Endodermal cell (in vitro differentiated cells): ENCODE results near the gene BGLAP. TPM values are rescaled to one million over a fixed set of nuclear protein-coding genes. Genes with fewer than 3 reads are reported as not detected.

Source experiments
- DNase-seq: peaks from one replicate; pipeline ENCODE4 v3.0.0-alpha.2; 2017
- H3K27ac ChIP-seq: 2 replicates; pipeline ENCODE4 v1.5.1; 2013; ENCODE audit warnings: mild to moderate bottlenecking, low read depth, low read length, moderate library complexity
- H3K27me3 ChIP-seq: 2 replicates; pipeline ENCODE4 v1.6.1; 2013; ENCODE audit warnings: mild to moderate bottlenecking, low read length, moderate library complexity; ENCODE audit not compliant: insufficient read depth, control insufficient read depth, poor library complexity, severe bottlenecking
- H3K36me3 ChIP-seq: 2 replicates; pipeline ENCODE4 v1.7.0; 2013; ENCODE audit warnings: mild to moderate bottlenecking, low read length, moderate library complexity; ENCODE audit not compliant: control insufficient read depth, insufficient read depth
- H3K4me1 ChIP-seq: one replicate; pipeline ENCODE4 v1.7.0; 2013; ENCODE audit warnings: low read length; ENCODE audit not compliant: control insufficient read depth, insufficient read depth
- H3K4me3 ChIP-seq: 2 replicates; pipeline ENCODE4 v1.5.1; 2013; ENCODE audit warnings: mild to moderate bottlenecking, low read length, moderate library complexity
- H3K9ac ChIP-seq: 2 replicates; pipeline ENCODE4 v1.6.1; 2013; ENCODE audit warnings: mild to moderate bottlenecking, low read length, moderate library complexity; ENCODE audit not compliant: poor library complexity, severe bottlenecking; ENCODE audit errors: extremely low read depth
- H3K9me3 ChIP-seq: 2 replicates; pipeline ENCODE4 v1.6.1; 2013; ENCODE audit warnings: mild to moderate bottlenecking, low read length, moderate library complexity; ENCODE audit not compliant: control insufficient read depth
- H3K27ac Mint-ChIP-seq: 2 replicates; pipeline ENCODE4 v1.8.0; 2020; ENCODE audit warnings: mixed read lengths
- H3K27me3 Mint-ChIP-seq: 2 replicates; pipeline ENCODE4 v1.8.0; 2021; ENCODE audit warnings: mild to moderate bottlenecking, mixed read lengths; ENCODE audit not compliant: insufficient read depth
- H3K36me3 Mint-ChIP-seq: 2 replicates; pipeline ENCODE4 v1.8.0; 2020; ENCODE audit warnings: low read depth, mixed read lengths
- H3K4me1 Mint-ChIP-seq: 2 replicates; pipeline ENCODE4 v1.8.0; 2020; ENCODE audit warnings: mixed read lengths
- H3K4me3 Mint-ChIP-seq: 2 replicates; pipeline ENCODE4 v1.8.0; 2020; ENCODE audit warnings: mild to moderate bottlenecking, moderate library complexity, mixed read lengths
- H3K9me3 Mint-ChIP-seq: 2 replicates; pipeline ENCODE4 v1.8.0; 2020; ENCODE audit warnings: mild to moderate bottlenecking, mixed read lengths
- WGBS, 2 experiments: methylation state at CpG; one replicate each; pipeline versions ENCODE4 v1.1.5 to v1.1.7; 2013; ENCODE audit warnings: missing lambda C conversion rate in 2 of 2, mixed read lengths in 1 of 2; ENCODE audit not compliant: insufficient coverage in 1 of 2, insufficient read length in 1 of 2; 5-methylcytosine and 5-hydroxymethylcytosine counted together
- total RNA-seq, 2 donors: library from RNA; stranded (reverse); fragmentation: NEBNext Ultra II Directional in 1 of 2; extraction: Animal tissue kit (Norgen Biotek cat#: 25700) in 1 of 2; gene quantifications; 2 replicates in 1 of 2; 3 replicates in 1 of 2; pipeline ENCODE4 v1.2.1, GENCODE V29; 2021
- TF ChIP-seq, protein P1 (sequence below): fragments of 200-600 bp; sonication (generic); conservative IDR thresholded peaks from 2 replicates; pipeline ENCODE4 v1.5.0; 2021; ENCODE audit warnings: antibody characterized with exemption, mild to moderate bottlenecking

BGLAP gene
- total RNA-seq, 2 donors from 2014 or later, result 4.6 to 5.4 TPM

DNA sequence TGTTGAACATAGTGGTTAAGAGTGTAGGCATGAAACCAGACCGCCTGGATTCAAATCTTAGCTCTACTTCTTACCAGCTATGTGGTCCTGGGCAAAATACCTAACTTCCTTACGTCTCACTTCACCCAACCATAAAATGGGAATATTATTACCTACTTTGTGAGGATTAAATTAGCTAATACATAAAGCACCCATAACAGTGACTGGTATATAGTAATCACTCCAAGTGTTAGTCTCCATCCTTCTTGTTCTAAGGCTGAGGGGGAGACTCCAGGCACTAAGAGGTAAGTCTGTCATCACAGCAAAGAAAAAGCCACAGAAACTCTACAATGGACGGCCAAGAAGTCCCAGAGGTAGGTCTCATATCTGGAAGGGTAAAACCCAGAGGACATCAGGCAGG lies 37.9 kb downstream of the BGLAP start:
- Histone ChIP-seq H3K4me1 (peaks cover 6% of the 10 kb centered on the region), H3K27me3 (no peaks in the 10 kb centered on the region), H3K27ac (no peak overlapping the region), H3K36me3 (peaks cover 55% of the 10 kb centered on the region), H3K9me3 (no peaks in the 10 kb centered on the region), H3K9ac (no peak overlapping the region), H3K4me3 (no peak overlapping the region)
- no peak overlapping the region for H3K4me3 Mint-ChIP-seq
- TF ChIP-seq, protein P1, sequence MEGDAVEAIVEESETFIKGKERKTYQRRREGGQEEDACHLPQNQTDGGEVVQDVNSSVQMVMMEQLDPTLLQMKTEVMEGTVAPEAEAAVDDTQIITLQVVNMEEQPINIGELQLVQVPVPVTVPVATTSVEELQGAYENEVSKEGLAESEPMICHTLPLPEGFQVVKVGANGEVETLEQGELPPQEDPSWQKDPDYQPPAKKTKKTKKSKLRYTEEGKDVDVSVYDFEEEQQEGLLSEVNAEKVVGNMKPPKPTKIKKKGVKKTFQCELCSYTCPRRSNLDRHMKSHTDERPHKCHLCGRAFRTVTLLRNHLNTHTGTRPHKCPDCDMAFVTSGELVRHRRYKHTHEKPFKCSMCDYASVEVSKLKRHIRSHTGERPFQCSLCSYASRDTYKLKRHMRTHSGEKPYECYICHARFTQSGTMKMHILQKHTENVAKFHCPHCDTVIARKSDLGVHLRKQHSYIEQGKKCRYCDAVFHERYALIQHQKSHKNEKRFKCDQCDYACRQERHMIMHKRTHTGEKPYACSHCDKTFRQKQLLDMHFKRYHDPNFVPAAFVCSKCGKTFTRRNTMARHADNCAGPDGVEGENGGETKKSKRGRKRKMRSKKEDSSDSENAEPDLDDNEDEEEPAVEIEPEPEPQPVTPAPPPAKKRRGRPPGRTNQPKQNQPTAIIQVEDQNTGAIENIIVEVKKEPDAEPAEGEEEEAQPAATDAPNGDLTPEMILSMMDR, result no peak
- no peaks in the 10 kb centered on the region for H3K27me3 Mint-ChIP-seq
- H3K9me3 Mint-ChIP-seq, result no peaks in the 10 kb centered on the region
- H3K4me1 Mint-ChIP-seq, result peaks cover 14% of the 10 kb centered on the region
- no peak for DNase-seq
- H3K36me3 Mint-ChIP-seq, result peaks cover 38% of the 10 kb centered on the region
- 86 to 98% methylated on average over 1 to 2 of the region's 3 CpGs for WGBS, 2 experiments
- H3K27ac Mint-ChIP-seq, result no peak overlapping the region

DNA sequence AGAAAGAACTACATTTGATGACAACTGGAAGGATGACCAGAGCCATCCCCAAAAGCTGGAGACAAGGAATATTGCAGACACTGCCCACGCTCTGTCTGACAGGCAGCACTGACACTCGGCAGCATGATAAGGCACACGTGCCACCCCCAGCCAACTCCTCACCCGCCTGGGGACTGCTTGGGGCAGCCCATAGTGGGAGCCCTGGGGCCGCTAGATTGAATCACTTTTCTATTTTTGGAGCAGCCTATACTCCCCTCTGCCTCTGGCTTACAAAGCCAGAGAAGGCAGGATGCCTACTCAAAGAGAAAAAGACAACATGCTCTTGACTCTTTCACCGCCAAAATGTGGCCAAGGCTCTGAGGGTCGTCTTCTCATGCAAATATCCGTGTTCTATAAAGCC lies 39.3 kb downstream of the BGLAP start:
- Histone ChIP-seq H3K27me3 (no peaks in the 10 kb centered on the region), H3K9me3 (no peaks in the 10 kb centered on the region), H3K9ac (peak overlapping the region; percentile 82), H3K36me3 (peaks cover 42% of the 10 kb centered on the region), H3K27ac (no peak overlapping the region), H3K4me3 (peak overlapping the region; percentile 90), H3K4me1 (peaks cover 6% of the 10 kb centered on the region)
- peaks cover 14% of the 10 kb centered on the region for H3K4me1 Mint-ChIP-seq
- H3K4me3 Mint-ChIP-seq, result peak overlapping the region; percentile 95
- no peak for DNase-seq
- WGBS, 2 experiments, result 63 to 83% methylated on average over 6 to 8 of the region's 8 CpGs
- H3K27me3 Mint-ChIP-seq, result no peaks in the 10 kb centered on the region
- H3K9me3 Mint-ChIP-seq, result no peaks in the 10 kb centered on the region
- peak overlapping the region; percentile 89 for H3K27ac Mint-ChIP-seq
- peaks cover 25% of the 10 kb centered on the region for H3K36me3 Mint-ChIP-seq
- TF ChIP-seq, protein P1, result no peak

DNA sequence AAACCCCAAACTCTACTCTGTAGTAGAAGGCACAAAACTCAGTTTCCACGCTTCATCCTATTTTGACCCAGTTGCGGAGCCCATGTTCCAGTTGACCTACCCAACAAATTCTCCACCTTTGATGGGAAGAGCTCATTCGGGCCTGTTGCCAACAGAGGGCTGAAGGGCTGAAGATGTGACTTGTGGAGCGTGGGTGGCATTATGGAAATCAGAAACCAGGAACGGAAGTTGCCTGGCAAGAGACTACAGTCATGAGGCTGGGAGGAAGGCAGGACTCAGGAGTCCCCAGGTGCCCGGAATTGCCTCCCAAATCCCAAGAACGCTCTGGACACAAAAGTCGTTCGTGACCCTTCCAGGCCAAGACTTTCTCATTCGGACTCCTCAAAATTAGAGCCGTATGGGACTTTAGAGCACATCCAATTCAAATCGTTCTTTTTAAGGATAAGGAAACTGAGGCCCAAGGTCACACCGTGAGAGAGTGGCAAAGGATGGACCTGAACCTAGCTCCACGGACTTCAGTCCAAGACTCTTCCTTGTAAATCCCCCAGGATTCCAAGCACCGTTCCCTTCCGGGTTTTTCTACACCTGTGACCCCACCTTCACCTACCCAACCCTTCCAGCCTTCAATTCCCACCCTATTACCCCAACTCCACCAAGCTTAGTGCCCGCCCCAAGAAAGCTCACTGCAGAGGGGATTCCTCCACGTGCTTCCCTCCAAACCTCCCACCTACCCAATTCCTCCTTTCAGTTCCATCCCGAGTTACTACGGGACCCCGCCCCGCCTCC lies 39.9 kb downstream of the BGLAP start:
- peaks cover 14% of the 10 kb centered on the region for H3K4me1 Mint-ChIP-seq
- peak overlapping the region; percentile 82 for H3K9ac ChIP-seq
- peak overlapping the region; percentile 89 for H3K27ac Mint-ChIP-seq
- H3K9me3 ChIP-seq, result no peaks in the 10 kb centered on the region
- no peaks in the 10 kb centered on the region for H3K9me3 Mint-ChIP-seq
- H3K4me3 ChIP-seq, result peak overlapping the region; percentile 90
- H3K27ac ChIP-seq, result no peak overlapping the region
- WGBS, 2 experiments, result 6 to 12% methylated on average over 11 to 22 of the region's 22 CpGs
- H3K36me3 Mint-ChIP-seq, result peaks cover 19% of the 10 kb centered on the region
- H3K36me3 ChIP-seq, result peaks cover 36% of the 10 kb centered on the region
- H3K27me3 Mint-ChIP-seq, result no peaks in the 10 kb centered on the region
- H3K27me3 ChIP-seq, result no peaks in the 10 kb centered on the region
- H3K4me3 Mint-ChIP-seq, result peak overlapping the region; percentile 95
- DNase-seq, result no peak
- TF ChIP-seq, protein P1, result no peak
- peaks cover 6% of the 10 kb centered on the region for H3K4me1 ChIP-seq
